Measurements from ENCODE around the gene PRXL2B.

DNA sequence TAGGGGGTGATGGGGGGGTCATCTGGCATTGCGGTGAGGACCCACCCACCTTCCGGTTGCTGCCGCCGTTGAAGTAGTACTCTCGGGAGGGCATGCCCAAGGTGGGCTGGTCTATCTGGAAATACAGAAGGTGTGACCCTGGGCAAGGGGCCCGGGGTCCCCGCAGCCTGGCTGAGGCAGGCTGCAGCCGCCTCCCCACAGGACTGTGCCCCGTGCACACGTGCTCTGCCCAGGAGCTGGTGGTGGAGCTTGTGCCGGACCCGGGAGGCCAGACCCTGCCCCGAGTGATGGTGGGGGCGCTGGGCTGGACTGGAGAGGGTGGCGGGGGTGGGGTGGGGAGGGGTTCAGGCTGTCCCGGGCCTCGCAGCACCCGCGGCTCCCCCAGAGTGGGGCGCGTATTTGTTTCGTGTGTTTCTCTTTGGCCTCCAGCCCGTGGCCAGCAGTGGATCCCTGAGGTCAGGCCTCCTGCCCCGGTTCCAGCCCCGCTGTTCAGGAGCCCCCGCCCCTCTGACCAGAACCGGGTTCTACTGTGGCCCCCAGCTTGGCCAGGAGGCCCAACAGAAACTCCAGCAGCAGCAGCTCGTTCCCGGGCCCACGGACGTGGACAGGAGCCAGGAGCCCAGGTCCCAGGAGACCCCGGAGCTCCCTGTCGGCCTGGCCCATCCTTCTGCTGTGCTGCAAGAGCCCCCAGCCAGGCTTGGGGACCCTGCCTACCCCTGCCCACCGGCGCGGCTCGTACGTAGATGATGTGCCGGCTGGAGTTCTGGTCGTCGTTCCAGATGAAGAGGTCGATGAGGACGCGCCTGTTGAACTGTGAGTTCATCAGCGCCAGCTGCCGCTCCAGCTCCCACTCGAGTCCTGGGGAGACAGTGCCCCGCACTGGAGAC lies 19.2 kb downstream of the PRXL2B start:
- TF ChIP-seq EZH2phosphoT487 (IDR thresholded peaks at IDR 0.05; ENCODE audit: borderline replicate concordance, low read length), result no peak
- TF ChIP-seq, protein P1, sequence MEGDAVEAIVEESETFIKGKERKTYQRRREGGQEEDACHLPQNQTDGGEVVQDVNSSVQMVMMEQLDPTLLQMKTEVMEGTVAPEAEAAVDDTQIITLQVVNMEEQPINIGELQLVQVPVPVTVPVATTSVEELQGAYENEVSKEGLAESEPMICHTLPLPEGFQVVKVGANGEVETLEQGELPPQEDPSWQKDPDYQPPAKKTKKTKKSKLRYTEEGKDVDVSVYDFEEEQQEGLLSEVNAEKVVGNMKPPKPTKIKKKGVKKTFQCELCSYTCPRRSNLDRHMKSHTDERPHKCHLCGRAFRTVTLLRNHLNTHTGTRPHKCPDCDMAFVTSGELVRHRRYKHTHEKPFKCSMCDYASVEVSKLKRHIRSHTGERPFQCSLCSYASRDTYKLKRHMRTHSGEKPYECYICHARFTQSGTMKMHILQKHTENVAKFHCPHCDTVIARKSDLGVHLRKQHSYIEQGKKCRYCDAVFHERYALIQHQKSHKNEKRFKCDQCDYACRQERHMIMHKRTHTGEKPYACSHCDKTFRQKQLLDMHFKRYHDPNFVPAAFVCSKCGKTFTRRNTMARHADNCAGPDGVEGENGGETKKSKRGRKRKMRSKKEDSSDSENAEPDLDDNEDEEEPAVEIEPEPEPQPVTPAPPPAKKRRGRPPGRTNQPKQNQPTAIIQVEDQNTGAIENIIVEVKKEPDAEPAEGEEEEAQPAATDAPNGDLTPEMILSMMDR (IDR thresholded peaks at IDR 0.05; ENCODE audit: low read depth, low read length, poor library complexity, severe bottlenecking), result no peak
